Activated CD8-positive, alpha-beta T cell treated with anti-CD3 and anti-CD28 coated beads, Interleukin-2, amount 10 ng/mL, durations not matched to agents 7 days and 5 days (primary cell): ENCODE data around the gene NSMF. TPM values are rescaled to one million over a fixed set of nuclear protein-coding genes. Genes with fewer than 3 reads are reported as not detected.
A peak's percentile ranks its signal among the peaks of the same experiment; 100 is the strongest.

Source experiments
- ATAC-seq: fragments of 150-1000 bp; cut with Tn5 transposase; one replicate; pipeline ENCODE4 v1.10.0; 2021; ENCODE audit warnings: moderate library complexity
- CTCF ChIA-PET: fragments of 350-600 bp; sonication (Branson Sonifier 250); formaldehyde crosslinking; loops from one replicate; lab custom pipeline; 2021; ENCODE audit warnings: antibody characterized with exemption; lab: Charles Lee
- POLR2A ChIA-PET: fragments of 350-600 bp; sonication (Branson Sonifier 250); formaldehyde crosslinking; loops from one replicate; lab custom pipeline; 2021; ENCODE audit warnings: antibody characterized with exemption; lab: Charles Lee
- DNase-seq: peaks from one replicate; pipeline ENCODE4 v3.0.0-alpha.2; 2020
- H3K27ac Mint-ChIP-seq: one replicate; pipeline ENCODE4 v1.8.0; 2021; ENCODE audit warnings: mild to moderate bottlenecking, mixed read lengths
- H3K27me3 Mint-ChIP-seq: one replicate; pipeline ENCODE4 v1.8.0; 2021; ENCODE audit warnings: low read depth, mixed read lengths
- H3K36me3 Mint-ChIP-seq: one replicate; pipeline ENCODE4 v1.8.0; 2021; ENCODE audit warnings: low read depth, mixed read lengths
- H3K4me1 Mint-ChIP-seq: one replicate; pipeline ENCODE4 v1.8.0; 2021; ENCODE audit warnings: low read depth, mixed read lengths
- H3K4me3 Mint-ChIP-seq: one replicate; pipeline ENCODE4 v1.8.0; 2021; ENCODE audit warnings: mild to moderate bottlenecking, mixed read lengths
- H3K9me3 Mint-ChIP-seq: one replicate; pipeline ENCODE4 v1.8.0; 2022; ENCODE audit warnings: mixed read lengths; ENCODE audit not compliant: insufficient read depth
- total RNA-seq, 2 experiments: library from RNA; stranded (reverse); gene quantifications; one replicate each; pipeline ENCODE4 v1.2.3, GENCODE V29; 2021

NSMF gene
- total RNA-seq, 2 experiments from 2014 or later = 55.0 to 59.0 TPM

DNA sequence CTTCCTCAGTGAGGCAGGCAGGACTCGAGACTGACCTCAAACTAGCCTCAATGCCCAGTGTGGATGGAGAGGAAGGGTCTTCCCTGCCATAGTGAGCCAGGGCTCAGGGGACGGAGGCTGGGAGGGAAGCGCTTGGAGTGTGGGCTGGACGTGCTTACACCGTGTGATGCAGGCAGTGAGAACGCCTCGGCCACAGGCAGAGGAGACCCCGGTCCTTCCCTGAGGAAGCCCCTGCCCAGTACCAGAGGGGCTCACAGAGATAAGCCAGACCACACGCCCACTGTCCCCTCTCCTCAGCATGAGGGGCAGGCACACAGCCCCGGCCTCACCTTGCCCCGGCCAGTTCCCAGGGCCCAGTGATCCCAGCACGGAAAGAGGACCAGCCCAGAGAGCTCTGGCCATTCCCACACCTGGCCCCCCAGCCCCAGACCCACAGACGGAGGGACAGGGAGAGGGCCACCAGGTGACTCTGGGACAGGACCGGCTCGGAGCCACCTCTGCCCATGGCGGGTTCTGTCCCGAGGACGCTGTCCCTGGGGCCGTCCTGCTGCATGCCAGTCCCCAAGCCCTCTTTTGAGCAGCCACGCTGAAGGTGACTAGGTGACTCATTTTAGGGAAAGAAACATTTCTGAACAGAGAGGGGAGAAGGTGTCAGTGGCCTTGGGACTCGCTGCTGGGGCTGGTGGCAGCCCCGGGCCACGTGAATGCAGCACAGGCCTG, 6.0 kb upstream of the NSMF start:
- no peak overlapping the region for H3K27ac Mint-ChIP-seq
- no peak overlapping the region for H3K4me3 Mint-ChIP-seq
- ATAC-seq = no peak

DNA sequence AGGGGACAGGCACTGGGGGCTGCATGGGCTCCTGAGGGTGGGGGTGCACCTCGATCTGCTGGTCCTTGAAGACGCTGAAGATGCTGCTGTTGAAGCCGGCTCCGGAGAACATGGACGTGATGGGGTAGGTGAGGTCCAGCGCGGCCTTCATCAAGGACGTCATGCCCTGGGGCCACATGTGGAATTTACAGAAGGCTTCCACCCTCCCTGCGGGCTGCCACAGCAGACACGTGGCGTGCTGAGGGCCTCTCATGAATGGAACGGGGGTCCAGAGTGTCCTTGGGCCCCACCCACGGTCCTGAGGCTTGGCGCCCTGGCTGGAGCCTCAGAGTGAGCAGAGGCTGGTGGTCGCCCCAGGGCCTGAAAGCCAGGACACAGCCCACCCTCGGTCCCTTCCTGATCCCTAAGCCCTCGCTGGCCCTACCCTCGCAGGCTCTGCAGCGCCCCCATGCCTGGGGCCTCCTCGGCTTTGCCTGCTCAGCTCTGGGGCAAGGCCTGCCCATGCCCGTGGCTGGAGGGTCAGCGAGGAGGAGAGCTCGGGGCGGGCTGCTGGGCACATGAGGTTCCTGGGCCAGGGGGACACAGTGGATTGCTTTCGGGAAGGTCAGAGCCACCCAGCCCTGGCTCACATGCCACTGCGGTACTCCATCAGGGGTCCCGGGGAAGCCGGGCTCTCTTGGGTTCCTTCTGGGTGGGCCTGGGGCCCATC, 5.3 kb upstream of the NSMF start:
- peaks cover 12% of the 10 kb centered on the region for H3K27me3 Mint-ChIP-seq
- POLR2A ChIA-PET = no interaction called here
- H3K4me3 Mint-ChIP-seq = no peak overlapping the region
- CTCF ChIA-PET = no interaction called here
- no peaks in the 10 kb centered on the region for H3K9me3 Mint-ChIP-seq
- ATAC-seq (no peak), DNase-seq (no peak)
- H3K36me3 Mint-ChIP-seq = peaks cover 3% of the 10 kb centered on the region
- peaks cover 37% of the 10 kb centered on the region for H3K4me1 Mint-ChIP-seq
- H3K27ac Mint-ChIP-seq = no peak overlapping the region

More for the DNA sequence above, 6.0 kb upstream of the NSMF start:
- POLR2A ChIA-PET = no interaction called here
- Mint-ChIP-seq H3K27me3 (peaks cover 16% of the 10 kb centered on the region), H3K36me3 (peaks cover 3% of the 10 kb centered on the region), H3K9me3 (no peaks in the 10 kb centered on the region), H3K4me1 (peaks cover 32% of the 10 kb centered on the region)
- no peak for DNase-seq
- CTCF ChIA-PET = no interaction called here

DNA sequence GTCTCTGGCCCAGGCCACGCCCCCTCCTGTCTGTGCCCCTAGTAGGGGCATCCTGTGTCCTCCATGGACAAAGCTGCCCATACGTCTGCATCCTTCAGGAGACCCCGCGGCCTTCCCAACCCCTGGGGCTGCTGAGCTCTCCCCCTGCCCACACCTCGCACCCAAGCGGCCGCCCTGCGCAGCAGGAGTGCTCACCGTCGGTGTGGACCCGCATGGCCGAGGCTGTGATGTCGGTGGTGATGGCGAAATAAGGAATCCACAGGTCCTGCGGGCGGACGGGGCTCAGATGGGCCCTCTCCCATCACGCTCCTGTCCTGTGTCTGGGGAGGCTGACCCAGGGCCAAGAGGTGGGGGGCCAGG, 4.8 kb upstream of the NSMF start:
- Mint-ChIP-seq H3K4me1 (peaks cover 34% of the 10 kb centered on the region), H3K9me3 (no peaks in the 10 kb centered on the region), H3K27ac (peak overlapping the region; percentile 39), H3K36me3 (peaks cover 3% of the 10 kb centered on the region), H3K27me3 (peaks cover 8% of the 10 kb centered on the region), H3K4me3 (no peak overlapping the region)
- ATAC-seq (no peak), DNase-seq (no peak)
- CTCF ChIA-PET = no interaction called here
- POLR2A ChIA-PET = no interaction called here

DNA sequence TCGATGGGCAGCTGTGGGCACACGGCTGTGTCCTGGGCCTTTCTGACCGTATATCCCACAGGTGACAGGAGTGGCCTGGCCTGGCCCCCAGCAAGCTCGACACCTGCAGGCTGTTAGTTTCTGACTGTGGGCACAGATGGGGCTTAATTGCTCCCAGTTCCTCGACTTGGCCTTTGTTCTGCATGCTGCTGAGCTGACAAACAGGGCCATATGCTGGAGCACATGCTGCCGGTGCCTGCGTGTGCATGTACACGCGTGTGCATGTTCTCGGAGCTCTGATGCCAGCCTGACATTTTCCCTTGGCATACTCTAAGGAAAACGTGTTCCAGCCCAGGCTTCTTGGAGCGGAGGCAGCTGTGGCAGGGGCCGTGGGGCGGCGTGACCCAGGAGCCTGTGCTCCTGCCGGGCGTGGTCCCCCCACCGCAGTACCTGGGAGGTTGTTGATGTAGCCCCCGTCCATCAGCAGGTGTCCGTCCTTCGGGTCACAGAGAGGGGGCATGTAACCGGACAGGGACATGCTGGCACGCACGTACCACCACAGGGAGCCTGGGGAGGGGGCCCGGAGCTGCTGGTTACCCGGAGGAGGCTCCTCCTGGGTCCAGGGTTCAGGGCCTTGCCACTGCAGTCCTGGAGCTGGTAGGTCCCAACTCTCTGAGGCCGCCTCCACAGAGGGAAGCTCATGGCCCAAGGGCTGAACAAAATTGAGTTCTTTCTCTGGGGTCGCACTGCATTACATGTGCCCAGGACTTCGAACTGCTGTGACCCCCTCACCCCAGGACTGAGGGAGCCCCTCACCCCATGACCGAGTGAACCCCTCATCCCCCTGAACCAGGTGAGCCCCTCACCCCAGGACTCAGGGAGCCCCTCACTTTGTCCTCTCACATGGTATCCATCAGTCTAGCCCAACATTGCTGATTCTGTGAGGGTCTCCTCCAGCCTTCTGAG, 4.1 kb upstream of the NSMF start:
- ChIA-PET CTCF (no interaction called here), POLR2A (no interaction called here)
- peak overlapping the region; percentile 72 for H3K27ac Mint-ChIP-seq
- H3K27me3 Mint-ChIP-seq = peaks cover 6% of the 10 kb centered on the region
- no peak for DNase-seq
- H3K36me3 Mint-ChIP-seq = peaks cover 3% of the 10 kb centered on the region
- ATAC-seq = no peak
- H3K9me3 Mint-ChIP-seq = no peaks in the 10 kb centered on the region
- peaks cover 33% of the 10 kb centered on the region for H3K4me1 Mint-ChIP-seq
- H3K4me3 Mint-ChIP-seq = peak overlapping the region; percentile 15

DNA sequence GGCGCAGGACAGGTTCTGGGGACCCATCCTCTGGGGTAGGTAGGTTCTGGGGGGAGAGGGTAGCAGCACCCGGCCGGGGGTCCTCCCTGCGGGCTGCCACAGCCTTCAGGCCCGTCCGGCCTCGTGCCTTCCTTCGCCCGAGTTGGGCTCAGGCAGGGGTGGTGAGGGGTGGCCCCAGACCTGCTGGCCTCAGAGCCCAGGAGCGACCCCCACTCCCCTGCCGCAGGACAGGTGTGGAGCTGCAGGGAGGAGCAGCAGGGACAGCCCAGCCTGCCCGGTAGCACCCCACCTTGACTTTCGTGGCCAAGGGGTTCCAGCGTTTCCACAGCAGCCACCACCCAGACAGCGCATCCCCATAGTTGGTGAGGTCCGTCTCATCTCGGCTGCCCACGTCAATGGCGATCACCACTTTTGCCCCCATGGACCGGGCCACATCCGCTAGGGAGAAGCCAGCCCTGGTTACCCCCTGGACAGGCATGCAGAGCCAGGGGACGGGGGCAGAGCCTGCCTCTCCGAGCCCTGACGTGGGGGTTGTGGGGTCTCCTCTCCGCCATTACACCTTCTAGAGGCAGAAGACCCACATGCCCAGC, 3.4 kb upstream of the NSMF start:
- Mint-ChIP-seq H3K4me1 (peaks cover 33% of the 10 kb centered on the region), H3K27ac (peak overlapping the region; percentile 97), H3K4me3 (peak overlapping the region; percentile 66), H3K36me3 (peaks cover 3% of the 10 kb centered on the region), H3K27me3 (peaks cover 3% of the 10 kb centered on the region), H3K9me3 (no peaks in the 10 kb centered on the region)
- ChIA-PET POLR2A (no interaction called here), CTCF (interaction anchor here (1.0 to 2.2 kb wide), 3 partner anchors 16 to 39 kb away, joined by 4 to 6 read pairs (median 6); partner anchors contain the start of genes EXD3 and NOXA1)
- DNase-seq (no peak), ATAC-seq (no peak)

DNA sequence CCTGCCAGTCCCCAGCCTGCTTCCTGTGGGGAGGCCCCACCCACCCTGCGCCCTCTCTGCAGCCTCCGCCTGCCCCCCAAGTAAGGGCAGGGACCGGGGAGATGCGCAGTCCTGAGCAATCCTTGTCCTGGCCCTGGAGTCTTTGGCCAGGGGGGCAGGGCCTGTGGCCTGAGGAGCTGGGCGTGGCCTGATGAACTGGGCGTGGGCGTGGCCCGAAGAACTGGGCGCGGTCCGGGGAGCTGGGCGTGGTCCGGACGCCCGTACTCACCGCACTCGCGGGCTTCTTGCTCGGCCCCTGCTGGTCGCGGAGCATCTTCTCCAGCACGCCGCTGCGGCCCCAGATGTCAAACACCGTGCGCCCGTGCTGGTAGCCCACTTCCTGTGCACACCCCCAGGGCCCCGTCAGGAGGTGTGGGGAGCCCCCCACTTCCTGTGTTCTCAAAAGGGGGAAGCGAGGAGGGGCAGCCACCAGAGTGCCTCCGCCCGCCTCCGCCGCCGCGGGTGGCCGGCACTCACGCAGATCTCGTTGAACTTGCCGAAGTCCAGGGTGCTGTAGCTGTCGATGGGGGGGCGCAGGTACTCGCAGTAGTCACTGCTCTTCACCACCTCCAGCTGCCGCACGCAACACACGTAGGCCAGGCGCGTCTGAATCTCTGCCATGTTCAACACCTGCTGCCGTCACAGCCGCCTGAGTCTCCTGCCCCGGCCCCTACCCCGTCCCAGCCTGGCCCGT, 2.7 kb upstream of the NSMF start:
- DNase-seq = peak; percentile 96
- Mint-ChIP-seq H3K9me3 (no peaks in the 10 kb centered on the region), H3K4me3 (peak overlapping the region; percentile 66), H3K4me1 (peaks cover 34% of the 10 kb centered on the region), H3K27me3 (peaks cover under 1% of the 10 kb centered on the region), H3K36me3 (peaks cover 4% of the 10 kb centered on the region), H3K27ac (peak overlapping the region; percentile 97)
- ChIA-PET CTCF (interaction anchor here (1.0 to 2.2 kb wide), 3 partner anchors 16 to 39 kb away, joined by 4 to 6 read pairs (median 6); partner anchors contain the start of genes EXD3 and NOXA1), POLR2A (interaction anchor here (1.0 kb wide), 1 partner anchor 12 kb away, joined by 3 read pairs; no protein-coding TSS in a partner anchor)
- peak; percentile 75 for ATAC-seq

DNA sequence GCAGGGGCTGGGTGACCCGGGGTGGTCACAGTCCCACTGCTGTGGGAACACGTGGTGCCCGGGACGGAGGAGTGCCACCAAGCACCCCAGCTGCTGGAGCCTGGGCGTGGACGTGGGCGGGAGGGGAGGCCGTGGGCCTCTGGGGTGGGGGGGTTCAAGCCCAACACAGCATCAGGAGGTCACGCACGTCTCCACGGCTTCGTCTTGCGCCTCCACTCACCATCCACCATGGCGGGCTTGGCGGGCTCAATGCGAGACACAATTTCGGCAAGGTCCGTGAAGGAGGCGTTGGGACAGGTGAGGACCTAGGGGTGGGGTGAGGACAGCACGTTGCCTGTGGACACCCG, 2.2 kb upstream of the NSMF start:
- ChIA-PET POLR2A (interaction anchor here (1.0 kb wide), 1 partner anchor 11 kb away, joined by 3 read pairs; no protein-coding TSS in a partner anchor), CTCF (interaction anchor here (1.0 to 2.2 kb wide), 3 partner anchors 15 to 38 kb away, joined by 4 to 6 read pairs (median 6); partner anchors contain the start of genes EXD3 and NOXA1)
- no peak overlapping the region for H3K4me3 Mint-ChIP-seq
- no peak for ATAC-seq
- H3K27ac Mint-ChIP-seq = peak overlapping the region; percentile 97
- H3K4me1 Mint-ChIP-seq = peaks cover 34% of the 10 kb centered on the region
- no peak for DNase-seq
- H3K27me3 Mint-ChIP-seq = no peaks in the 10 kb centered on the region
- H3K9me3 Mint-ChIP-seq = no peaks in the 10 kb centered on the region
- H3K36me3 Mint-ChIP-seq = peaks cover 6% of the 10 kb centered on the region

DNA sequence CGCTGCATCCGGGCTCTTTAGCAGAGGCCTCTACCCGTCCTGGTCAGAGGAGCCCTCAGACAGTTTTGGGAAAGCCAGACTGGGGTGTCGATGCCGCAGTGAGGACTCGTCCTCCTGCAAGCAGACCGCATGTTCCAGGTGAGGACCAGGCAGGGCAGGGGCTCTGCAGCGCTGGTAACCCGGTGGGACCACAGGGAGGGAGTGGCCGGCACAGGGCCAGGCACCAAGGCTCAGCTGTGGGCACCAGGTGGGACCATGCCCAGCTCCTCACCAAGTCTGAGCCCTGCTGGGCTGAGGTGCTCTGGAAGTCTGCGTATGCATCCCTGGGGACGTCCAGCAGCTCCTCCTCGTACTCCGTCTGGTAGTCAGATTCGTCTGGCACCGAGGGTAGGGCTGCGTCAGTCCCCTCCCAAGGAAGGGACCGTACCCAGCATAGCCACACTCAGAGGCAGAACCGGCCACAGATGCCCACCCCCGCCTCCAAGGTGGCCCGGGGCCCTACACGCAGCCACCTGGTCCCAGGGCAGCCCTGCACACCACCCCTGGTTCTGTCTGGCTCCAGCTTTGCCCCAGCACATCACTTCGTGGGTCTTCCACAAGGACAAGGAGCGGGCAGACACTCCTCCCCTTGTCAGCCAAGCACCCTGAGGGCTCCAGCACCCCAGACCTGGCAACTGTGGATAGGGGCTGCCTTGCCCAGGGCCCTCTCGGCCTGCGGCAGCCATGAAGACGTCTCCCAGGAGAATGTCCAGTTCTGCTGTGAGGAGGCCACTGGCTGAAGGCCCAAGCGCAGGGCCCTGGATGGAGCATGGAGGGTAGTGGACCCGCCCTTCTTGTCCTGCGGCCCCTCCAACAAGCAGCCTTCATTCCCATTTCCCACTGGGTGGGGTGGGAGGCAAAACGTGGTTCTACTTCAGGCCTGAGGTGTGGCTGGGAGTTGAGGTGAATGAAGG, 1.5 kb upstream of the NSMF start:
- peaks cover 34% of the 10 kb centered on the region for H3K4me1 Mint-ChIP-seq
- ChIA-PET POLR2A (no interaction called here), CTCF (interaction anchor here (2.2 kb wide), 1 partner anchor 38 kb away, joined by 6 read pairs; the partner anchor contains the start of genes EXD3 and NOXA1)
- H3K36me3 Mint-ChIP-seq = peaks cover 7% of the 10 kb centered on the region
- no peak overlapping the region for H3K4me3 Mint-ChIP-seq
- no peaks in the 10 kb centered on the region for H3K27me3 Mint-ChIP-seq
- no peak for ATAC-seq
- no peak for DNase-seq
- no peaks in the 10 kb centered on the region for H3K9me3 Mint-ChIP-seq
- peak overlapping the region; percentile 97 for H3K27ac Mint-ChIP-seq

DNA sequence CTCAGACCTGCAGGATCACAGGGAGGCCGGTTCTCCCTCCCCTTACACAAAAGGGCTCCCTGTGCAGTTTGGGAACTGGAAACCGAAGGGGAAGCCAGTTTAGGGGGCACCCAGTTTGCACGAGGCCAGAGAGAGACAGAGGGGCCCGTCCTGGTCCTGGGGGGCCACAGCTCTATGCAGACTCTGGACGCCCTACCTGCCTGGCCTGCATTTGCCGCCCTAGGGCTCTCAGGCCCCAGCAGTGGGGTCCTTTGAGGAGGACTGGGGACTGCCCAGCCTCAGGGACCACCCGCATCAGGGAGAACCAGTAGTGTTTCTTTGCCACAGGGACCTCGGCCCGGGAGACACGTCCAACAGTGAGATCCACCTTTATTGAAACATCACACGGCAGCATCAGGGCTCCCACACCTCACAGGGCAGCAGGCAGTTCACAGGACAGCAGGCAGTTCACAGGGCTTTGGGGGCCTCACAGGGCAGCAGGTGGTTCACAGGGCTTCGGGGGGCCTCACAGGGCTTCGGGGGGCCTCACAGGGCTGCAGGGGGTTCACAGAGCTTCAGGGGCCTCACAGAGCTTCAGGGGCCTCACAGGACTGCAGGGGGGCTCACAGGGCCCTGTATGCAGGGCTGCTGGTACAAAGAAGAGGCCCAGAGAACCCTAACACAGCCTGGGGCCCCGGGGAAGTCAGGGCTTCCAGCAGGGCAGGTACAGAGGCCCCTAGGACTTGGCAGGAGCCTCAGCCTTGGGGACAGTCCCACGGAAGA, 648 bp upstream of the NSMF start:
- Mint-ChIP-seq H3K4me3 (peak overlapping the region; percentile 55), H3K27ac (peak overlapping the region; percentile 89), H3K36me3 (peaks cover 13% of the 10 kb centered on the region), H3K27me3 (no peaks in the 10 kb centered on the region), H3K9me3 (no peaks in the 10 kb centered on the region), H3K4me1 (peaks cover 34% of the 10 kb centered on the region)
- ChIA-PET CTCF (interaction anchor here (0.7 to 1.0 kb wide), 2 partner anchors 37 to 198 kb away, joined by 3 to 6 read pairs; partner anchors contain the start of genes EXD3 and NOXA1), POLR2A (interaction anchor here (0.9 to 1.0 kb wide), 2 partner anchors 37 to 47 kb away, joined by 3 to 7 read pairs; partner anchors contain the start of genes EXD3 and NOXA1)
- DNase-seq = no peak
- ATAC-seq = no peak
